ENCODE results near the gene PDE8A.
"Not testable (repeated sequence)": the region's sequence is repeated elsewhere in the genome, so short reads cannot be mapped to it uniquely, and the experiment has no call there.

Gene PDE8A

DNA sequence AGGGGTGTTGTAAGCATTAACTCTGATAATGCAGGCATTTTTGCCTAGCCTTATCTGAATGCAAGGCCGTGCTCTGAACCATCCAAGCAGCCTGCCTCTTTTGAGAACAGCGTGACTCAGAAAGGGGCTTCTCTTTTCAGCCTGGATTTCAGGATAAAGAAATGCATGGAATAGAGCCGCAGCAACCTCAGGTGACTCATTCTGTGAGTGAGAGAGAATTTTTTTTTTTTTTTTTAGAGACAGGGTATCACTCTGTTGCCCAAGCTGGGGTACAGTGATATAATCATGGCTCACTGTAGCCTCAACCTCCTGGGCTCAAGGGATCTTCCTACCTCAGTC is 20.6 kb upstream of the PDE8A start:
- DNase-seq, result no peak

DNA sequence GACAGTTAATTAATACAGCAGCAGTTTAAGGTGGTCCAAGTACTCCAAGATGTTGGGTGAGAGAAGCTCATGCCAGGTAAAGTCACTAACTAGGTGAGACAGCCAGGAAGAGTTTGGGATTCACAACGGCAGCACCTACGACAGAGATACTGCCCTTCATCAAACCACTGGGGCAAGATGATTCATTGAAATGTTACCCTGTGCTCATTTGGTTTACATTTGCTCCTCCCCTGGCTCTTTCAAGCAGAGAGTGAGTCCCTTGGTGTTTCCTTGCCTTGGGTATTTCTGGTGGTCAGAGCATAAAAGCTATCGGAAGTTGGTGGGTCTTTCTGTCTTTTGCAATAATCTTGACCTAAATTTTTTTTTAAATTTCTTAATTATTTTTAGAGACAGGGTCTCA is 19.9 kb upstream of the PDE8A start:
- DNase-seq, result no peak

GRCh38 chr15:84962955-84963354 is 18.7 kb upstream of the PDE8A start:
- no peak for DNase-seq

- DNase-seq, result no peak
Measured at GRCh38 chr15:84967380-84967779, 14.3 kb upstream of the PDE8A start.

- no peak for DNase-seq
Measured at GRCh38 chr15:84968301-84968700, 13.4 kb upstream of the PDE8A start.

DNA sequence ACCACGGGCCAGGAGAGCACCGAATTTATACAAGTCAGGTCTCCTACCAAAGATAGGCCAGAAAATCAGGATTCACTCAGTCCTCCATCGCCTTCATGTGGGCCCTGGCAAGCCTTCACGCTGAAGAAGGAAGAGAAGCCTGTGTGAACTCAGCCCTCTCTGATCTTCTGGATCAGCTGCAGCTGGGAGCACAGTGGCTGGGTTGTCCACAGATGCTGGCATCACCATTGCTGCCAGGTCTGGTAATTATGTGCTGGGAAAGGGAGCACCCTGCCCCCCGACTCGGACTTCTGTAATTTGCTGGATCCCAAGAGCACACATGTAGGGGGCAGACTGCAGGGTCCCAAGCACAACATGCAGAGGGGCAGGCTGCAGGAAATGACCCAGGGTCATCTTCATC is 12.4 kb upstream of the PDE8A start:
- no peak for DNase-seq

GRCh38 chr15:84970843-84971242 is 10.8 kb upstream of the PDE8A start:
- DNase-seq, result no peak

DNA sequence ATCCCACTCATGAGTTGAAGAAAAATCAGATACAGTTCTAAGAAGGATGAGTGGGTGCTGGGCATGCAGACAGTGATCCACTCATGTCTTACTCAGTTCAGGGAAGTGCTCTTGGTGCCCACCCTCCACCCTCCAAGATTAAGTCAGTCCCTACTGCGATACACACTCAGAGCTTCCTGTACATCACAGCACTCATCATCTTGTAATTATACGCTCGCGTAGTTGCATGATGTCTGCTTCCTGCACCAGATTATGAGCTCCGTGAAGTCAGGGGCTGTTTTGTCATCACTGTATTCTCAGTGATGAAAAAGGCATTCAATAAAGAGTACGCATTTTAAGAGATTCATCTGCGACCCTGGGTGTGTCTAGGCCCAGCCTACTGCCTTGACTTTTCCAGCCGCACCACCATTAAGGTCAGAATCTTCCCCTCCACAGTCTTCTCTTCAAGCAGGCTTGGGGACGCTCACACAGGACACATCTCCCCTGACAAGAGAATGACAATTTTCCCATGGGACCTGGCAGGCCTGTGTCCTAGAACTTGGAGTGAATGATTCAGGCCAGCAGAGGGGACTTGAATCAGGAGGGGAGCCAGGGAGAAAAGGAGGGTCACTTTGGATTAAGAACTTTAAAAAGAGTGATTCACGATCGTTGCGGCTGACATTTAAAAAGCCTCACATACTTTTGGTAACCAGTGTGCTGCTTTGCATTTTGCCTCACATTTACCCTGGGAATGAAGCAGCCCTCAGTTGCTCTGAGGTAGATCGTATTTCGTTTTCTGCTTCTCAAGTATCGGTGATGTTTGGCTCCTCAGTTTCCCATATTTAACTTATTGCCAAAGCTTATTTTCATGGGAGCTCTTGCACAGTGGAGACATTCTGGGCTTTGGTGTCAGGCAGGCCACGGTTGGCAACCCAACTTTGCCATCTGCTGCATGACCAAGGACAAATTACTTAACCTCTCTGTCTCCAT is 7.9 kb upstream of the PDE8A start:
- DNase-seq, result no peak

- no peak for DNase-seq
Measured at GRCh38 chr15:84975871-84976351, 5.7 kb upstream of the PDE8A start.

- no peak for DNase-seq
Measured at GRCh38 chr15:84976746-84977345, 4.8 kb upstream of the PDE8A start.

DNA sequence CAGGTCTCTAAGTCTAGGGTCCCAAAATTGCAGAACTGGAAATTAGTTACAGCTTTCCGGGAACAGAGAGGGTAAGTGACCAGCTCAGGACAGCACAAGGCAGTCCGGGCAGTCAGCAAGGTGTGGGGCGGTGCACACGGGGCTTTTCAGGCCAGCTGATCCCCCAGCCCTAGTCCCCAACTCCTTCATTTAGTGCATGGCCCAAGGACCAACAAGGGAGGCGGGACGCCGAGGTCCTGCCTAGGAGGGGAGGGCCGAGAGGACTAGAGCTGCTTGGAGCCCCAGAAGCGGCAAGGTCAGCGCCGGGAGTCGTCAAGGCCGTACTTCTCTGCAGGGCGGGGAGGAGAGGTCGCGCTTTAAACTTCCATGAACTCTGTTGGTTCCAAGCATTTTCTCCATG is 2.0 kb upstream of the PDE8A start:
- DNase-seq, result peak; percentile 63

DNA sequence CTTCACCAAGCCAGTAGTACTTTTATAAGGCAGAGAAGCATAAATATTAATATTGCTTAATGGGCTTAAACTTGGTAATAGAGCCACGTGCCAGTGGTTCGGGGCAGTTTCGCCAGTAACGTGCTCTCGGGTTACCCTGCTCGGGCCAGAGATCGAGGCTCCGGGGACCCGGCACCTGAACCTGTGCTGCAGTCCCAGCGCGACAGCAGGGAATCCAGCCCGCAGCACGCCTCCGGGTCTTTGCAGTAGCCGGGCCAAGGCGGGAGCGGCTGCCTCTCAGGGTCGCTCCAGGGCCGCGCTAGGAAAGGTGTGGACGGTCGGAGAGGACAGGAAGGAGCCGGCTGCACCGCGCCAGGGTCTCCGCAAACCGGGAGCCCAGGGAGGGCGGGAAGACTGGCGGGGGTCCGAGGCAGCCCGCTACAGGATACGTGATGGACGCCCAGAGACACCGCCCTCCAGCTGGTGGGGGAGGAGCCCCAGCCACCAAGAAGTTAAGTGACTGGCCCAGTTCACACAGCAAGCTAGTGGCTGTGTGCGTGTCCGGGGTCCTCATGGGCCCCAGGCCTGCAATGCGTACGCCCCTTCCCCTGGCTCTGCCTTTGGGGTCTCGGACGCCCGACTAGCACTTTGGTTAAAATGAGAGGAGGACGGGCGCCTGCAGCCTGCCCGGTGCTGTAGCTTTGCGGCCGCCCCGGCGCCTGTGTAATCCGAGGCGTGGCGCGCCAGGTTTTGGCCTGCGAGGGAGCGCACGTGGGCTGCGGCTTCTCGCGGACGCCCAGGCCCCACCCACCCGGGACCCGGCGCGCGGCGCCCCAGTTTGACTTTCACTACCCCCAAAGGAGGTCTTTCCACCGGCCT is 1.2 kb upstream of the PDE8A start:
- peak; percentile 95 for DNase-seq

DNA sequence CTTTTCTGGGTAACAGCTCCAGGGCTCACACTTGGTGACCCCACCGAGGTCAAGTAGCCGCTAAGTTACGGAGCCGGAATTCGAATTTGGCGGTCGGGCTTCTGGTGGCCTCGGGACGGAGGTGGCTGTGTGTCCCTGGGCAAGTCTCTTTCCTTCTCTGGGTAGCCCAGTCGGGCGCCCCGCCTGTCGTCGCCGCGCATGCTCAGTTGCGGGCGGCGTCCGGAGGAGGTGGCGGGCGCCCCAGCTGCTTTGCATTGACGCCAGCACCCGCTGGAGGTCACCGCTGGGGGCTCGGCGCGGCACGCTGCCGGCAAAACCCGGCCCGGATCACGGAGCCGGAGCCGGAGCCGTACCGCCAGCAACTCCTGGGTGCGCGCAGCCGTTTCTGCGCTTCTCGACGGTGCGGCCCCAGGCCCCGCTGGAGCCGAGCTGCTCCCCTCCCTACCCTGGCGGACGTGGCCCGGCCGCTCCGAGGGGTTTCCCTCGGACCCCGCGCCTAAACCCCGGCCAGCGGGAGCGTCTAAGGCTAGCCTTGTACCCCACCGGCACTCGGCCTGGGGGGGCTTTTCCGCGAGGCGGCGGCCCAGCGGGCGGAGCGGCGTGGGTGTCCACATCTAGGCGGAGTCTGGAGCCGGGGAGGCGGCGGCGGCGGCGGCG is 474 bp upstream of the PDE8A start:
- DNase-seq, result peak; percentile 99

DNA sequence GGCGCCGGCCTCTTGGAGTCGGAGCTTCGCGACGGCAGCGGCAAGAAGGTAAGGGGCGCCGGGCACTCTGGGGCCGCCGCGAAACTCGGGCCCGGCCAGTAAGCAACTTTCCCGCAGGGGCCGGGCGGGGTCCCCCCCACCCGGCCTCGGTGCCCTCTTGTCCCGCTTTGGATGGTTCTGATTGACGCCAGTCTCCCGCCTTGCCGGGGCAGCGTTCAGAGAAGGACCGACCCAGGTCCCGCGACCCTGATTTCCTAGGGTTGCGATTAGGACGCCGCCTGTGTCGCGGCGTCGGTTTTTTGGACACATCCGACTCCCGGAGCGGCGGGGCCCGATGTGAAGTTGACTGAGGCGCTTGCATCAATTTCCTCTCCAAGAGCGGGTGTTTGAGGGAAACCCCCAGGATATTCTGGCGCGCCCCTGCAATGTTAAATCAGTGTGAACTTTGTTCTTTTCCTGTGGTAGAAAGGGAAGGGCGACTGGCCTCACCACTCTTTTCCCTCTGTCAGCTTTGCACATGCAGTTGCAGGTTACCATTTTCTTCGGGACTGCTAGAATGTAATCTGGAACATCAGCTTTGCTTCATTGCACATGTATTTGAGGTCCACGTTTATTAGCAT is 755 bp downstream of the PDE8A start:
- peak; percentile 85 for DNase-seq

DNA sequence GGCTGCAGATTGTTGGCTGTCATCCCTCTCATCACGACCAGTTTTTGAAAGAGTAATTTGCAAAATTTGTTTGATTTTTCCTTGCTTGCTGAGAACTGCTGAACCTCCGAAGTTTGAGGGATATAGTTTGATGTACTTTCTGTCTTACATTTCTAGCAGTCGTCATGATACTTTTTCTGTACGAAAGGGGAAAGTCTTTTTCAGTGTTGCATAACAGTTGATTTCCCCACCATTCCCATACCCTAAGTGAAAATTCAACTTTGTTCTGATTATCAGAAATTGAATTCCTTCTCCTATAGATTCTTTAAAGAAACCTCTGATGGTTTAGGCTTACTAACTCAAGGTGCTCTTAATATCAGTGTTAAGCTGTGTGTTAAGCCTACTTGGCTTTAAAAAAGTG is 1.6 kb downstream of the PDE8A start:
- no peak for DNase-seq

- no peak for DNase-seq
Measured at GRCh38 chr15:84983711-84984110, 2.1 kb downstream of the PDE8A start.

GRCh38 chr15:84985158-84985557 is 3.5 kb downstream of the PDE8A start:
- no peak for DNase-seq

- not testable (repeated sequence) for DNase-seq
Measured at GRCh38 chr15:84987351-84987750, 5.7 kb downstream of the PDE8A start.

DNA sequence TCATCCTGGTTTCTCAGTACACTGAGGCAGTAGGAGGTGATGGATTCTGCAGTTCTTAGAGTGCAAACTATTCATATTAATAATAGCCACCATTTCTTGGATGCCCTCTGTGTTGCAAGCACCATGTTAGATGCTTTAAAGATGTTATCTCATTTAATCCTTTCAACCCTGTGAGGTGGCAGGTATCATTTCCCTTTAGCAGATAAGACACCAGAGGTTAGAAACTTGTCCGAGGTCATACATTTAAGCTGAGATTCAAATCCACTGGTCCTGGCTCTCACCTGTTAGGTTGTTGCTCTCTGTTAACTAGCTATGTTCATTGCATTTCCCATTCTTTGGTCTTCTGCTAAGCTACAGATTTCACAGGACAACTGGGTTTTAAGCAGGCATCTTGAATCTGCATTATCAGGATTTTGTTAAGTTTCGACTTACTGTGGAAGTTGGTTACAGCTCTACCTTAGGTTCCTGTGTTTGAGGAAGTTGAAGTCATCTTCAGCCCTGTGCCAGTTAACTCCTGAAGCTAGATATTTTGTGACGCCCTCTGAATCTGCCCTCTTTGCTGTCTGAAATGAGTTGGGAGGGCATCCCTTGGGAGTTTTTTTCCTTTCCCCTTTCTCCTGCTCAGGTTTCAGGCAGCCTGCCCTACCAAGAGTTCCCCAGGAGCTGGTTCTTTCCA is 6.4 kb downstream of the PDE8A start:
- no peak for DNase-seq

DNA sequence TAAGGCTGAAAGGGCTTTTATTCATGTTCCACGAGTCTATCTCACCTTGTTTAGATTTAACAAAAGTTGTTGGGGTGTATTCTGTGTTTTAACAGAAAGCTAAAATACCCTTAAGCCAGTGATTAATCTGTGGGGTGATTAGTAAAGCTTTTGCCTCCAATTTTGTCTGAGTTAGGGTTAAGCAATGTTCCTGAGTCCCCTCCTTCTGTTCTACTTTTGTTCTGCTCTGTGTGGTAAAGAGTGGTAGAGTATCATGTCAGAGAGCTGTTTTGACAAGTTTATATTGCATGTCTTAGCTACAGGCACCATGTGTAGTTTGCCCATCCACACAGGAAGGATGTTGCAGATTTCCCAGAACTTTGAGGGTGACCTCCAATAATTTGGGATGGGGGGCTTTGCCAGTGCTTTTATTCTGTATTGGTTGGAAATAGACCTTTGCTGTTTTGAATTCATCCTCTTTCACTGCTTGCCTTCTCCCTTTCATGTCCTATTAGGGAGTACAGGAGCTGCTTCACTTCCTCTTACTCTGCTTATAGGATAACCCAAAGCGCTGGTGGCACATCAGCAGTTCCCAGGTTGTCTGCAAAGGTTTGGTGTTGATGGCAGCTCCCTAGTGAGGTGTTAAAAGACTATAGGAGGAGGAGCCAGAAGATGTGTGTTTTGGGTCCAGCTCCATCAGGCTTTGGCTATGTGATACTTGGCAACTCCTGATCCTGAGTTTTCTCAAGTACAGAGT is 7.4 kb downstream of the PDE8A start:
- no peak for DNase-seq

DNA sequence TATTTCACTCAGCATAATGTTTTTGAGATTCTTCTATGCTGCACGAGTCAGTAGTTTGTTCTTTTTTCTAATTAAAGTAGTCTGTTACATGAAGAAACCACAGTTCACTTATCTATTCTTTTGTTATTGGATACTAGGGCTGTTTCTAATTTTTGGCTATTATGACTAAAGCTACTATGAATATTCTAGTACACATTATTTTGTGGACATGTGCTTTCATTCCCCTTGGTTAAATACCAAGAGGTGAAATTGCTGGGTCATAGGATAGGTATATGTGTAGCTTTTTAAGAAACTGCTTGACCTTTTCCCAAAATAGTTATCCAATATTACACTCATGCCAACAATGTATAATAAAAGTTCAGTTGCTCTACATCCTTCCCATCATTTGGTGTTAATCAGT is 8.9 kb downstream of the PDE8A start:
- DNase-seq, result no peak

Data from activated effector memory CD4-positive, alpha-beta T cell treated with anti-CD3 and anti-CD28 coated beads, Interleukin-2, amount 50 U/mL, for 16 hours (primary cell).